H1 (cell line): ENCODE measurements around the gene PLAC1. TPM values are rescaled to one million over a fixed set of nuclear protein-coding genes. Genes with fewer than 3 reads are reported as not detected.

Experiments
- CTCF ChIA-PET: fragments of 300-600 bp; sonication (Branson Sonifier 250); formaldehyde crosslinking; loops from one replicate; lab custom pipeline; 2021; ENCODE audit not compliant: partially characterized antibody; lab: Charles Lee
- POLR2A ChIA-PET: fragments of 300-600 bp; sonication (Branson Sonifier 250); formaldehyde crosslinking; loops from one replicate; lab custom pipeline; 2021; ENCODE audit warnings: inconsistent platforms; ENCODE audit not compliant: partially characterized antibody; lab: Charles Lee
- DNase-seq, 2 experiments: peaks; one replicate each; pipeline versions ENCODE4 v3.0.0 to v3.0.0-alpha.2; 2010 to 2022; ENCODE audit warnings: low spot score in 2 of 2, low read depth in 1 of 2, mixed read lengths in 1 of 2
- FAIRE-seq: peaks from 2 replicates; lab custom pipeline; 2011; peaks lifted over from hg19 to GRCh38; lab: Jason Lieb, UNC
- H2AFZ ChIP-seq: 2 replicates; pipeline ENCODE4 v1.8.1; 2012; ENCODE audit warnings: low read length, inconsistent platforms
- H2AK5ac ChIP-seq: 2 replicates; pipeline ENCODE4 v1.6.1; 2013; ENCODE audit warnings: low read depth, low read length
- H2BK120ac ChIP-seq: replicated peaks from 2 replicates; pipeline ENCODE3; 2013; ENCODE audit warnings: low read depth, low read length, inconsistent platforms
- H2BK12ac ChIP-seq: 2 replicates; pipeline ENCODE4 v1.6.1; 2013; ENCODE audit warnings: low read depth, low read length
- H2BK15ac ChIP-seq: 2 replicates; pipeline ENCODE4 v1.6.1; 2013; ENCODE audit warnings: low read length
- H2BK20ac ChIP-seq: 2 replicates; pipeline ENCODE4 v1.6.1; 2013; ENCODE audit warnings: low read length
- H2BK5ac ChIP-seq: 2 replicates; pipeline ENCODE4 v1.6.1; 2013; ENCODE audit warnings: low read depth, low read length
- H3K14ac ChIP-seq: 2 replicates; pipeline ENCODE4 v1.6.1; 2013; ENCODE audit warnings: inconsistent platforms; ENCODE audit not compliant: insufficient read length
- H3K18ac ChIP-seq: 2 replicates; pipeline ENCODE4 v1.6.1; 2013; ENCODE audit warnings: low read length; ENCODE audit errors: extremely low read depth
- H3K23ac ChIP-seq: 2 replicates; pipeline ENCODE4 v1.6.1; 2013; ENCODE audit warnings: inconsistent platforms; ENCODE audit not compliant: insufficient read length
- H3K23me2 ChIP-seq: 2 replicates; pipeline ENCODE4 v1.6.1; 2013; ENCODE audit warnings: low read depth, low read length
- H3K27ac ChIP-seq: 2 replicates; pipeline ENCODE4 v1.6.1; 2011; ENCODE audit warnings: low read depth, low read length, inconsistent platforms
- H3K27me3 ChIP-seq, 4 experiments: replicated peaks in 1 of 4; 1 replicate in 1 of 4; 2 replicates in 3 of 4; pipeline versions ENCODE4 v1.6.1 to v1.8.1; 2011 to 2013; ENCODE audit warnings: low read length in 3 of 4, mild to moderate bottlenecking in 3 of 4, inconsistent platforms in 2 of 4, mixed read lengths in 2 of 4, moderate library complexity in 1 of 4; ENCODE audit not compliant: control insufficient read depth in 3 of 4, insufficient read depth in 3 of 4; ENCODE audit errors: extremely low read depth in 1 of 4
- H3K36me3 ChIP-seq, 4 experiments: 2 replicates each; pipeline versions ENCODE4 v1.6.1 to v1.8.1; 2011 to 2013; ENCODE audit warnings: mild to moderate bottlenecking in 4 of 4, low read length in 3 of 4, moderate library complexity in 2 of 4, control low read depth in 1 of 4, inconsistent platforms in 1 of 4; ENCODE audit not compliant: insufficient read depth in 4 of 4, control insufficient read depth in 2 of 4
- H3K4ac ChIP-seq: replicated peaks from 2 replicates; pipeline ENCODE3; 2013; ENCODE audit warnings: low read length, low read depth, mixed read lengths, inconsistent platforms; ENCODE audit not compliant: insufficient read length
- H3K4me1 ChIP-seq, 4 experiments: replicated peaks in 1 of 4; 1 replicate in 1 of 4; 2 replicates in 3 of 4; pipeline versions ENCODE4 v1.6.1 to v1.8.1; 2011 to 2013; ENCODE audit warnings: low read length in 3 of 4, inconsistent platforms in 2 of 4, mixed read lengths in 1 of 4; ENCODE audit not compliant: insufficient read depth in 4 of 4, control insufficient read depth in 3 of 4
- H3K4me2 ChIP-seq, 2 experiments: 2 replicates each; pipeline versions ENCODE4 v1.6.1 to v1.8.1; 2011 to 2013; ENCODE audit warnings: low read depth in 2 of 2, low read length in 2 of 2, control low read depth in 1 of 2, inconsistent platforms in 1 of 2, mild to moderate bottlenecking in 1 of 2; ENCODE audit not compliant: insufficient read depth in 1 of 2
- H3K4me3 ChIP-seq, 4 experiments: fragments of 200-600, 300-600 bp in 1 of 4; sonication (generic), shearing (Covaris generic), sonication (Bioruptor Twin) in 1 of 4; 2 replicates each; pipeline versions ENCODE4 v1.5.1 to v1.8.1; 2011 to 2016; ENCODE audit warnings: low read length in 4 of 4, low read depth in 3 of 4, control low read depth in 2 of 4, inconsistent platforms in 2 of 4, mild to moderate bottlenecking in 2 of 4, mixed read lengths in 1 of 4, moderate library complexity in 1 of 4; ENCODE audit not compliant: insufficient read depth in 2 of 4; ENCODE audit errors: extremely low read depth in 1 of 4
- H3K56ac ChIP-seq: replicated peaks from 2 replicates; pipeline ENCODE3; 2013; ENCODE audit warnings: low read depth, mild to moderate bottlenecking, mixed read lengths, low read length, inconsistent platforms; ENCODE audit not compliant: insufficient read length
- H3K79me1 ChIP-seq: 2 replicates; pipeline ENCODE4 v1.6.1; 2013; ENCODE audit warnings: low read depth, low read length, control low read depth
- H3K79me2 ChIP-seq, 2 experiments: 2 replicates each; pipeline versions ENCODE4 v1.6.1 to v1.8.1; 2012 to 2013; ENCODE audit warnings: low read length in 2 of 2, mild to moderate bottlenecking in 2 of 2, inconsistent platforms in 1 of 2; ENCODE audit not compliant: insufficient read depth in 2 of 2, control insufficient read depth in 1 of 2
- H3K9ac ChIP-seq, 4 experiments: replicated peaks in 1 of 4; 1 replicate in 1 of 4; 2 replicates in 3 of 4; pipeline versions ENCODE4 v1.6.1 to v1.8.1; 2011 to 2013; ENCODE audit warnings: low read depth in 3 of 4, low read length in 3 of 4, control low read depth in 2 of 4, mild to moderate bottlenecking in 2 of 4, moderate library complexity in 2 of 4, inconsistent platforms in 1 of 4; ENCODE audit errors: extremely low read depth in 1 of 4
- H3K9me3 ChIP-seq, 2 experiments: 2 replicates each; pipeline versions ENCODE4 v1.6.1 to v1.8.1; 2012 to 2013; ENCODE audit warnings: mild to moderate bottlenecking in 2 of 2, moderate library complexity in 2 of 2, control low read depth in 1 of 2, inconsistent platforms in 1 of 2, low read depth in 1 of 2, low read length in 1 of 2, mixed read lengths in 1 of 2; ENCODE audit not compliant: insufficient read depth in 2 of 2
- H4K20me1 ChIP-seq, 2 experiments: replicated peaks in 1 of 2; 2 replicates each; pipeline versions ENCODE3 to v1.8.1; 2011 to 2013; ENCODE audit warnings: inconsistent platforms in 2 of 2, low read length in 2 of 2, mild to moderate bottlenecking in 1 of 2; ENCODE audit not compliant: insufficient read depth in 2 of 2, control insufficient read depth in 1 of 2
- H4K5ac ChIP-seq: 2 replicates; pipeline ENCODE4 v1.6.1; 2013; ENCODE audit warnings: low read length, low read depth, mixed read lengths, inconsistent platforms; ENCODE audit not compliant: insufficient read length
- H4K8ac ChIP-seq: 2 replicates; pipeline ENCODE4 v1.8.0; 2013; ENCODE audit warnings: mild to moderate bottlenecking, moderate library complexity, low read length, inconsistent platforms; ENCODE audit not compliant: insufficient read depth; ENCODE audit errors: extremely low read depth
- H4K91ac ChIP-seq: replicated peaks from 2 replicates; pipeline ENCODE3; 2013; ENCODE audit warnings: low read length, mixed read lengths, inconsistent platforms; ENCODE audit not compliant: insufficient read length
- BACH1 ChIP-seq: IDR thresholded peaks from 2 replicates; pipeline ENCODE4 v1.6.1; 2012; ENCODE audit warnings: low read length, improper control_type of control experiment
- BRCA1 ChIP-seq: IDR thresholded peaks from 2 replicates; pipeline ENCODE4 v1.6.1; 2012; ENCODE audit warnings: low read depth, low read length, improper control_type of control experiment
- CEBPB ChIP-seq: IDR thresholded peaks from 2 replicates; pipeline ENCODE4 v1.6.1; 2012; ENCODE audit warnings: low read depth, low read length
- CREB1 ChIP-seq: IDR thresholded peaks from 2 replicates; pipeline ENCODE4 v1.6.1; 2012; ENCODE audit warnings: inconsistent platforms
- CTBP2 ChIP-seq: IDR thresholded peaks from 2 replicates; pipeline ENCODE4 v1.7.0; 2011; ENCODE audit warnings: borderline replicate concordance, mild to moderate bottlenecking, moderate library complexity, mixed read lengths, low read length; ENCODE audit not compliant: insufficient read depth, insufficient read length
- EZH2 ChIP-seq: fragments of 200-600 bp; sonication (generic); IDR thresholded peaks from 2 replicates; pipeline ENCODE4 v1.7.1; 2012; ENCODE audit warnings: low read depth, mild to moderate bottlenecking, moderate library complexity, low read length, inconsistent platforms; ENCODE audit not compliant: severe bottlenecking
- GABPA ChIP-seq: IDR thresholded peaks from 2 replicates; pipeline ENCODE4 v1.6.1; 2011; ENCODE audit warnings: mild to moderate bottlenecking, low read length, moderate library complexity, borderline replicate concordance; ENCODE audit not compliant: insufficient read depth
- HDAC6 ChIP-seq: IDR thresholded peaks from one replicate; pipeline ENCODE4 v1.7.1; 2012; ENCODE audit warnings: low read depth, mild to moderate bottlenecking, inconsistent platforms, low read length, moderate library complexity
- WGBS, 2 experiments: shearing (Covaris generic) in 1 of 2; methylation state at CpG; one replicate each; pipeline versions ENCODE4 v1.1.6 to v1.1.7; 2013 to 2015; ENCODE audit warnings: low lambda C conversion rate in 2 of 2, mixed read lengths in 2 of 2, inconsistent platforms in 1 of 2, low coverage in 1 of 2, missing lambda C conversion rate in 1 of 2; ENCODE audit not compliant: insufficient replicate concordance in 2 of 2, insufficient coverage in 1 of 2, insufficient read length in 1 of 2; ENCODE audit errors: extremely low coverage in 1 of 2, missing lambda C conversion rate in 1 of 2; 5-methylcytosine and 5-hydroxymethylcytosine counted together
- polyA plus RNA-seq, 7 experiments: library from polyadenylated mRNA; depleted of rRNA in 3 of 7; stranded (reverse) in 5 of 7; unstranded in 2 of 7; fragments of >200 nt in 5 of 7; fragments of 200-250 nt in 2 of 7; gene quantifications; 1 replicate in 5 of 7; 2 replicates in 1 of 7; 4 replicates in 1 of 7; pipeline versions ENCODE4 v1.2.1 to v1.2.3, GENCODE V29; 2011 to 2013; ENCODE audit warnings: missing spikeins in 2 of 7, mixed read lengths in 2 of 7
- total RNA-seq: library from RNA; stranded (reverse); fragmentation: NEBNext Ultra II Directional; extraction: Animal tissue kit (Norgen Biotek cat#: 25700); gene quantifications from 2 replicates; pipeline ENCODE4 v1.2.1, GENCODE V29; 2021
- TF ChIP-seq, protein P1 (sequence below): IDR thresholded peaks from 2 replicates; pipeline ENCODE4 v1.6.1; 2012; ENCODE audit warnings: inconsistent platforms

PLAC1 gene
- total and polyA plus RNA-seq, 2 of the 8 experiments (the other 6 are each of a cell fraction or from before 2014, with no cell fraction given), result 1.8 TPM; not detected in 1

DNA sequence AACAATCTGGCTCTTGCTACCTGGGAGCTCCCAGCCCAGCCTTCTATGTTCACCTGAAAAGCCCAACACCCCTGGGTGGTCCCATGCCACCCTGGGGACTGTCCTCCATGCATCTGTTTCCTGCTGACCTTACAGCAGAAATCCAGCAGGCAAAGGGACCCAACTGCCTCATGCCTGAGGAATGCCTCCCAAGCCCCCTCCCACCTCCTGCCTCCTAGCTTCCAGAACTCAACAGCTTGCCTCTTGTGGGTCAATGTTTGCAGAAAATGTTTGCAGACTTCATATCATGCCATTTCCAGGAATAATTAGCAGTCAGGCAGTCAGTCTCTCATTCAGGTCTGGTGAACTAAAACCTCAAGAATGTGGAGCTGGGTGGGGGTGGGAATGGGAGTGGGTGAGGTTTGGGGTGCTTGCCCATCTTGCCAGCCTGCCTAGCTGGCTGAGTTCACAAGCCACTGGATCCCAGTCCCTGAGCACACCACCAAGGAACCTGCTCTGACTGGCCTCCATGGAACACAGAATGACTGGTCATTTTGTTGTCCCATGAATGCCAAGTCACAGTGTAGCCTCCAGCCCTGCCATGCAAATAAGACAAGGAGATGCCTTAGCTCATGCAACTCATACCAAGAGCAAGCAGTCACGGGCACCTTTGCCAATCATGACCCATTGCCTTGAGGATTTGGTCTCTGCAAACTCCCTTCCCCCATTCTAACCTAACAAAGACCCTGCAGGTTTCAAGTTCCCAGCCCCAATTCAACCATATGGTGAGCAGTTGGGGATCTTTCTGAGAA is 12.1 kb upstream of the PLAC1 start:
- no CpG with 5 or more reads among the region's 1 CpG for WGBS, 2 experiments
- Histone ChIP-seq H3K4me2 (no peak overlapping the region; a peak in 1 of 4 replicates), H3K23me2 (no peaks in the 10 kb centered on the region), H2AFZ (0 out of 2 replicates have a peak overlapping the region, but pooled peaks have one; percentile 62), H3K79me1 (no peaks in the 10 kb centered on the region), H2AK5ac (no peak overlapping the region), H3K23ac (no peak overlapping the region), H3K56ac (no peak overlapping the region), H4K5ac (no peak overlapping the region), H2BK120ac (no peak overlapping the region), H3K27me3 (no peaks in the 10 kb centered on the region), H3K18ac (no peak overlapping the region), H4K20me1 (no peaks in the 10 kb centered on the region), H3K27ac (no peak overlapping the region), H3K4ac (no peak overlapping the region), H3K4me3 (no peak overlapping the region), H3K36me3 (no peaks in the 10 kb centered on the region), H4K91ac (peak overlapping the region; percentile 81), H3K9me3 (no peaks in the 10 kb centered on the region), H2BK5ac (no peak overlapping the region), H3K79me2 (no peaks in the 10 kb centered on the region), H3K14ac (no peak overlapping the region), H3K9ac (no peak overlapping the region), H3K4me1 (peaks cover 0 to 3% (median 0%) of the 10 kb centered on the region in 4 experiments; a peak in 2 of 7 replicates), H2BK15ac (no peak overlapping the region), H2BK12ac (no peak overlapping the region), H2BK20ac (no peak overlapping the region), H4K8ac (no peak overlapping the region)
- peak in 1 of 2 experiments; percentile 7 for DNase-seq
- CTCF ChIA-PET, result no interaction called here
- POLR2A ChIA-PET, result interaction anchor here (0.6 kb wide), 1 partner anchor 187 kb away, joined by 3 read pairs; no protein-coding TSS in a partner anchor
- FAIRE-seq, result no peak
- TF ChIP-seq EZH2, result no peak
- TF ChIP-seq BRCA1, result no peak
- TF ChIP-seq GABPA, result no peak
- no peak for TF ChIP-seq CTBP2
- TF ChIP-seq CREB1, result no peak
- TF ChIP-seq BACH1, result no peak
- TF ChIP-seq HDAC6, result no peak
- no peak for TF ChIP-seq CEBPB
- TF ChIP-seq, protein P1, sequence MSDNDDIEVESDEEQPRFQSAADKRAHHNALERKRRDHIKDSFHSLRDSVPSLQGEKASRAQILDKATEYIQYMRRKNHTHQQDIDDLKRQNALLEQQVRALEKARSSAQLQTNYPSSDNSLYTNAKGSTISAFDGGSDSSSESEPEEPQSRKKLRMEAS, result no peak
